Activated CD8-positive, alpha-beta T cell treated with anti-CD3 and anti-CD28 coated beads for 36 hours (primary cell): Measurements from ENCODE around the gene UCP3. TPM values are rescaled to one million over a fixed set of nuclear protein-coding genes. Genes with fewer than 3 reads are reported as not detected.
A peak's percentile ranks its signal among the peaks of the same experiment; 100 is the strongest.

ENCODE experiments used
- ATAC-seq: fragments of 200-7000 bp; cut with Tn5 transposase; one replicate; pipeline ENCODE4 v1.10.0; 2021; ENCODE audit warnings: mild to moderate bottlenecking, moderate library complexity
- CTCF ChIA-PET: fragments of 350-600 bp; sonication (Branson Sonifier 250); formaldehyde crosslinking; loops from one replicate; lab custom pipeline; 2021; ENCODE audit warnings: antibody characterized with exemption; lab: Charles Lee
- POLR2A ChIA-PET: fragments of 350-600 bp; sonication (Branson Sonifier 250); formaldehyde crosslinking; loops from one replicate; lab custom pipeline; 2021; ENCODE audit warnings: antibody characterized with exemption; lab: Charles Lee
- DNase-seq: peaks from one replicate; pipeline ENCODE4 v3.0.0-alpha.2; 2020
- H3K27ac Mint-ChIP-seq: one replicate; pipeline ENCODE4 v1.8.0; 2021; ENCODE audit warnings: mild to moderate bottlenecking, mixed read lengths
- H3K27me3 Mint-ChIP-seq: one replicate; pipeline ENCODE4 v1.8.0; 2021; ENCODE audit warnings: mixed read lengths
- H3K36me3 Mint-ChIP-seq: one replicate; pipeline ENCODE4 v1.8.0; 2021; ENCODE audit warnings: low read depth, mixed read lengths
- H3K4me1 Mint-ChIP-seq: one replicate; pipeline ENCODE4 v1.8.0; 2021; ENCODE audit warnings: low read depth, mixed read lengths
- H3K4me3 Mint-ChIP-seq: one replicate; pipeline ENCODE4 v1.8.0; 2021; ENCODE audit warnings: mild to moderate bottlenecking, moderate library complexity, mixed read lengths
- H3K9me3 Mint-ChIP-seq: one replicate; pipeline ENCODE4 v1.8.0; 2021; ENCODE audit warnings: mixed read lengths
- CTCF ChIP-seq: fragments of 200-600 bp; IDR thresholded peaks from one replicate; pipeline ENCODE4 v1.8.0; 2022; ENCODE audit warnings: antibody characterized with exemption, mild to moderate bottlenecking
- intact Hi-C: fragments of 100-400 bp; cut with micrococcal nuclease; formaldehyde crosslinking; loops from one replicate; pipeline ENCODE4 v1.10.0; 2022
- total RNA-seq, 2 experiments: library from RNA; stranded (reverse); gene quantifications; one replicate each; pipeline ENCODE4 v1.2.3, GENCODE V29; 2021

Gene UCP3
- total RNA-seq, 2 experiments from 2014 or later = 1.5 to 2.2 TPM

- no peak for TF ChIP-seq CTCF
- intact Hi-C loops = no loop called here
- ATAC-seq = no peak
- DNase-seq = no peak
- H3K27ac Mint-ChIP-seq = peak overlapping the region; percentile 98
- no peaks in the 10 kb centered on the region for H3K27me3 Mint-ChIP-seq
- no peak overlapping the region for H3K4me3 Mint-ChIP-seq
- ChIA-PET POLR2A (interaction anchor here (0.6 to 16.4 kb wide), 4 partner anchors 9 to 147 kb away, joined by 4 to 269 read pairs (median 8); partner anchors contain the start of gene UCP3), CTCF (interaction anchor here (0.7 to 1.5 kb wide), 2 partner anchors 12 to 15 kb away, joined by 3 to 4 read pairs; no protein-coding TSS in a partner anchor)
- peaks cover 87% of the 10 kb centered on the region for H3K4me1 Mint-ChIP-seq
- H3K36me3 Mint-ChIP-seq = peaks cover 75% of the 10 kb centered on the region
- H3K9me3 Mint-ChIP-seq = no peaks in the 10 kb centered on the region
Observed at GRCh38 chr11:73975479-73975757, 33.5 kb downstream of the UCP3 start.

- Mint-ChIP-seq H3K4me3 (no peak overlapping the region), H3K36me3 (peaks cover 69% of the 10 kb centered on the region), H3K27ac (peak overlapping the region; percentile 98), H3K27me3 (no peaks in the 10 kb centered on the region), H3K9me3 (no peaks in the 10 kb centered on the region), H3K4me1 (peaks cover 87% of the 10 kb centered on the region)
- intact Hi-C loops = loop anchor here (5.0 kb wide), 1 partner anchor 32 kb away; the partner anchor contains the start of gene UCP3
- no peak for ATAC-seq
- no peak for TF ChIP-seq CTCF
- POLR2A ChIA-PET = interaction anchor here (0.6 to 16.4 kb wide), 6 partner anchors 9 to 148 kb away, joined by 3 to 269 read pairs (median 5); partner anchors contain the start of gene UCP3
- CTCF ChIA-PET = interaction anchor here (1.5 to 2.5 kb wide), 2 partner anchors 11 kb away, joined by 3 to 13 read pairs; no protein-coding TSS in a partner anchor
- no peak for DNase-seq
Observed at GRCh38 chr11:73974604-73975478, 34.0 kb downstream of the UCP3 start.

- no peak for DNase-seq
- CTCF ChIA-PET = interaction anchor here (1.1 to 2.5 kb wide), 3 partner anchors 9 to 18 kb away, joined by 3 to 13 read pairs (median 4); no protein-coding TSS in a partner anchor
Observed at GRCh38 chr11:73972620-73973449, 36.0 kb downstream of the UCP3 start.

GRCh38 chr11:73972187-73972586, 36.7 kb downstream of the UCP3 start:
- ATAC-seq (no peak), DNase-seq (no peak)
- ChIA-PET POLR2A (interaction anchor here (1.0 to 16.4 kb wide), 10 partner anchors 9 to 129 kb away, joined by 3 to 269 read pairs (median 4); partner anchors contain the start of genes UCP2 and UCP3), CTCF (interaction anchor here (1.1 to 3.0 kb wide), 3 partner anchors 8 to 18 kb away, joined by 3 to 13 read pairs (median 4); no protein-coding TSS in a partner anchor)
- H3K27me3 Mint-ChIP-seq = no peaks in the 10 kb centered on the region
- peaks cover 86% of the 10 kb centered on the region for H3K4me1 Mint-ChIP-seq
- peak overlapping the region; percentile 84 for H3K27ac Mint-ChIP-seq
- H3K9me3 Mint-ChIP-seq = no peaks in the 10 kb centered on the region
- no peak overlapping the region for H3K4me3 Mint-ChIP-seq
- intact Hi-C loops = loop anchor here (5.0 kb wide), 1 partner anchor 35 kb away; the partner anchor contains the start of gene UCP3
- TF ChIP-seq CTCF = no peak
- peaks cover 44% of the 10 kb centered on the region for H3K36me3 Mint-ChIP-seq

More at GRCh38 chr11:73972620-73973449, 36.0 kb downstream of the UCP3 start:
- TF ChIP-seq CTCF = no peak
- Mint-ChIP-seq H3K27me3 (no peaks in the 10 kb centered on the region), H3K4me3 (no peak overlapping the region), H3K36me3 (peaks cover 50% of the 10 kb centered on the region), H3K9me3 (no peaks in the 10 kb centered on the region), H3K27ac (peak overlapping the region; percentile 84), H3K4me1 (peaks cover 88% of the 10 kb centered on the region)
- intact Hi-C loops = loop anchor here (5.0 kb wide), 1 partner anchor 34 kb away; the partner anchor contains the start of gene UCP3
- no peak for ATAC-seq
- POLR2A ChIA-PET = interaction anchor here (1.0 to 16.4 kb wide), 9 partner anchors 8 to 128 kb away, joined by 3 to 269 read pairs (median 4); partner anchors contain the start of genes UCP2 and UCP3
